Bladder microvascular endothelial cell (primary cell): ENCODE data around the gene IRF3. TPM values are rescaled to one million over a fixed set of nuclear protein-coding genes. Genes with fewer than 3 reads are reported as not detected.

Experiments used
- total RNA-seq: library from RNA; depleted of rRNA; stranded (reverse); fragments of >200 nt; gene quantifications from 2 replicates; pipeline ENCODE4 v1.2.3, GENCODE V29; 2014

Gene IRF3
- 65.2 and 71.7 TPM in 2 replicates for total RNA-seq

GRCh38 chr19:49665351-49666119, at the start of gene IRF3, which contains the start of gene BCL2L12:
Gene IRF3 (minus strand): TSS chr19:49665857. CDS start chr19:49664838, 1,019 bp downstream.
Gene BCL2L12 (plus strand): TSS chr19:49665933. CDS start chr19:49666693, 760 bp downstream.

GRCh38 chr19:49690656-49691242, 25.1 kb upstream of the IRF3 start, which contains the start of gene CPT1C:
Gene CPT1C (plus strand): TSS chr19:49691116. CDS start chr19:49692253, 1,137 bp downstream.

DNA sequence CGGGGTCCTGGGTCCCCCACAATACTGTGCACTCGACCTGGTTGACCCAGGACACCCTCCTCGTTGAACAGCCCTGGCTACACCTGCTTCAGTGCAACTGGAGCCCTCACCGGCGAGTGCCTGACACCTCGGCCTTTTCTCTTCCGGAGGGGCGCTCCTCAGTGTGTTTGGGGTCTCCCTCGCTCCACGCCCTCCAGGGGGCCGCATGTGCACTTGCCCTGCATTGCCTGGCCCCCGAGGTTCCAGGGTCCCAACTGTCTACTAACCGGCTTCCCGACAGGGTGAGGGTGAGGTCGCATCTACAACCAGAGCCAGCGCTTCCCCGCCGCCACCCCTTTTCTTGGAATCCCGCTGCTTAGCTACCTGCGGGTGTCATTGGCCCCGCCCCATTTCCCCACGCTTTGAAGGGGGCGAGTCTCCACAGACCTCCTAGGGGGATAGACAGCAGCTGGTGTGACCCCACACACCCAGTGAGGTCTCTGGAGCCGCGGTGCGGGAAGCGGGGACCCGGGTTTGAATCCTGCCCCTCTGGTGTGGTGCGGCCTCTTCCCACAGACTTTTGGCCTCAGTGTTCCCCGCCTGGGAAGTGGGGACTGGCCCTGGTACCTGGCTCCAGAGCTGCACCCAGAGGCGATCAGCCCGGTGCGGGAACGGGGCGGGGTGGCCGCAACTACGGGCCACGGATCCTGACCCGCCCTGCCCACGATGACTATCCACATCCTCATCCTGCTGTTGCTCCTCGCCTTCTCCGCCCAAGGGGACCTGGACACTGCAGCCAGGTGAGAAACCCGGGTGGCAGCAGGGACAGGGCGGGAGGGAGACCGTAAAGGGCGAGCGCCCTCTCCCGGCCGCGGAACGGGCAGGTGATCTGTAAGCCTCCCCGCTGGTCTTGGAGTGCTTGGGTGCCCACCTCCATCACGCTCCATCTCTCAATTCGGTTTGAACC, 23.7 kb upstream of the IRF3 start, which contains the start of gene ADM5:
TSS of gene ADM5 (plus strand) at position 462 of the 946 bp plus-strand sequence. CDS start at position 706, 244 bp downstream.

DNA sequence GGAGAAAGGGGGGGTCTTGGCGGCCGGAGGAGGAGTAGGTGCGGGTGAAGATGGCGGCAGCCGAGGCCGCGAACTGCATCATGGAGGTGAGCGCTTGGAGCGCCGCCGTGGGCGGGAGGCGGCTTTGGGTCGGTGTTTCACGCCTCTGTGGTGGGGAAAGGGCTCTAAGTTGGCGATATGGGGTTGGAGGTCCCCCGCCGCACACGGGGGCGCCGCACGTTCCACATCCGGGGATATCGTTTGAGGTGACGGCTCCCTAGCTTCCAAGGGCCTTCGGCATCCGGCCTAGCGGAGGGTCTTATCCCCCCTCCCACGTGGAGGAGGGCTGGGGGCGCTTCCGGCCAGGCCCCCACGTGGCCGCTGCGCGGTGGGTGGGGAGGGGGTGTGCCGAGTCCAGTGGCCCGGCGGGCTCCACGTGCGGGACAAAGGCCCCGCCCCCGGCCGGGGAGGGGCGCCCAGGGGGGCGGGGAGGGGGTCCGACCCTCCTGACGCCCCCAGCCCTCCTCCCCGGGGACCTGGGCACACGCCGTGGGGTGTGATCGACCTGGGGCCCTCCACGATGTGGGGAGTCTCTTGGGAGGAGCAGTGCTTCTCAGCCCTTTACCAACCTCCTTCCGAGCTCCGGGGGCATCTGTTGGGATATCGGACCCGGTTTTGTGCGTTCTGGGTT, 11.7 kb upstream of the IRF3 start, which contains the start of gene PRMT1:
TSS of gene PRMT1 (plus strand) at position 41 of the 670 bp plus-strand sequence. CDS start at position 51, 10 bp downstream.

GRCh38 chr19:49641688-49642491, 23.8 kb downstream of the IRF3 start, which contains the start of gene SCAF1:
Gene SCAF1 (plus strand): TSS chr19:49642209. CDS start chr19:49645027, 2,818 bp downstream.

DNA sequence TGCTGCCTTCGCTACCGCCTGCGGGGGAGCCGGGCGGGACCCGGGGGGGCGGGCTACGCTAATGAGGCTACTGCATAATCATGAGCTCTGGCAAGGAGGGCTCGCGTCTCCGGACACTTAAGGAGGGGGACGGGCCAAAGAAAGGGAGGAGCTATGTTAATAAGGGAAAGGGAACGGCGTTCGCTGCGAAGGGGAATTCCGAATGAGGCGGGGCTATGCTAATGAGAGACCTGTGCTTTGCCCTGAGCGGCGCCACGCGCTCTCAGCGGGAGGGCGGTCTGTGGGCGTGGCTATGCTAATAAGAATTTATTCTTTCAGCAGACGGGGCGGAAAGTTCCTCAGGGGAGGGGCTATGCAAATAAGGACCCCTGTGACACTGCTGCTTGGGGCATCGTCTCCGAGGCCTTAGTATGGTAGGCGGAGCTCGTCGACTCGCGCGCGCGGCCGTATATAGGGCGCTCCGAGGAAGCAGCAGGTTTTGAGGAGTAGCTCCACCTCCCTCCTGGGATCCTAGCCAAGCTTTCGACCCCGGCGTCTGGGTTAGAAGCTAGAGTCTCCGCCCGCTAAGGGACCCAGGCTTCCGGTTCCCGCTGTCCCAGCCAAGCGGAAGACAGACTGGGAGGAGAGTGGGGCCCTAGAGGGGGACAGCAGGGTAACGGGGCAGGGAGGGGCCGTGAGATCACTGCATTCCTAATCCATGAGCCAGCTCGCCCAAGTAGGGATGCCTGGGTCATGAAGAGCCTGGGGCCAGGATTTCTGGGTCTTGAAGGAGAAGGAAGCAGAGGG, 25.4 kb downstream of the IRF3 start, which contains the start of gene RRAS:
TSS of gene RRAS (minus strand) at position 31 of the 786 bp plus-strand sequence. CDS start 45 bp downstream, outside the sequence.

Other genes starting within 250 kb of the IRF3 start
- gene PTH2, start 242.4 kb downstream of the IRF3 start, total RNA-seq, result not detected in 2 replicates
- not detected in 2 replicates for gene GFY, start 240.5 kb downstream of the IRF3 start, total RNA-seq
- gene SLC17A7, start 224.3 kb downstream of the IRF3 start, total RNA-seq, result 0.16 and 0.19 TPM in 2 replicates
- 110 and 142 TPM in 2 replicates for gene PIH1D1, start 214.0 kb downstream of the IRF3 start, total RNA-seq
- gene ALDH16A1, start 212.6 kb downstream of the IRF3 start, total RNA-seq, result 30.3 and 50.7 TPM in 2 replicates
- gene FLT3LG, start 191.6 kb downstream of the IRF3 start, total RNA-seq, result 1.3 and 2.0 TPM in 2 replicates
- 2,122 and 2,841 TPM in 2 replicates for gene RPL13A, start 178.2 kb downstream of the IRF3 start, total RNA-seq
- 2,665 and 3,458 TPM in 2 replicates for gene RPS11, start 169.4 kb downstream of the IRF3 start, total RNA-seq
- gene FCGRT, start 153.2 kb downstream of the IRF3 start, total RNA-seq, result 60.9 and 92.8 TPM in 2 replicates
- 10.5 and 15.2 TPM in 2 replicates for gene RCN3, start 137.9 kb downstream of the IRF3 start, total RNA-seq
- 126 and 136 TPM in 2 replicates for gene NOSIP, start 85.3 kb downstream of the IRF3 start, total RNA-seq
- 2.6 and 3.7 TPM in 2 replicates for gene PRRG2, start 84.5 kb downstream of the IRF3 start, total RNA-seq
- 2.3 and 4.5 TPM in 2 replicates for gene PRR12, start 74.7 kb downstream of the IRF3 start, total RNA-seq
- 22.3 and 30.3 TPM in 2 replicates for gene RRAS, start 25.7 kb downstream of the IRF3 start, total RNA-seq
- 8.3 and 20.1 TPM in 2 replicates for gene SCAF1, start 23.6 kb downstream of the IRF3 start, total RNA-seq
- gene BCL2L12, start 76 bp upstream of the IRF3 start, total RNA-seq, result 4.5 and 7.0 TPM in 2 replicates
- 400 and 451 TPM in 2 replicates for gene PRMT1, start 11.4 kb upstream of the IRF3 start, total RNA-seq
- 0.63 and 3.2 TPM in 2 replicates for gene ADM5, start 23.7 kb upstream of the IRF3 start, total RNA-seq
- 22.8 and 24.9 TPM in 2 replicates for gene CPT1C, start 25.3 kb upstream of the IRF3 start, total RNA-seq
- gene TSKS, start 97.4 kb upstream of the IRF3 start, total RNA-seq, result not detected in 2 replicates
- gene AP2A1, start 101.1 kb upstream of the IRF3 start, total RNA-seq, result 46.6 and 81.9 TPM in 2 replicates
- gene FUZ, start 147.4 kb upstream of the IRF3 start, total RNA-seq, result 19.3 and 20.0 TPM in 2 replicates
- 9.7 and 25.1 TPM in 2 replicates for gene MED25, start 152.4 kb upstream of the IRF3 start, total RNA-seq
- gene PTOV1, start 185.3 kb upstream of the IRF3 start, total RNA-seq, result 37.2 and 79.3 TPM in 2 replicates
- 32.1 and 46.5 TPM in 2 replicates for gene PNKP, start 201.7 kb upstream of the IRF3 start, total RNA-seq
- 6.6 and 12.7 TPM in 2 replicates for gene AKT1S1, start 211.5 kb upstream of the IRF3 start, total RNA-seq
- 7.8 and 10.9 TPM in 2 replicates for gene TBC1D17, start 211.8 kb upstream of the IRF3 start, total RNA-seq
- 4.0 and 7.0 TPM in 2 replicates for gene IL4I1, start 231.0 kb upstream of the IRF3 start, total RNA-seq